H9 (cell line): ENCODE results near the gene CCDC85A. TPM values are rescaled to one million over a fixed set of nuclear protein-coding genes. Genes with fewer than 3 reads are reported as not detected.
A peak's percentile ranks its signal among the peaks of the same experiment; 100 is the strongest.

Experiments
- DNase-seq: peaks from one replicate; pipeline ENCODE4 v3.0.0-alpha.2; 2017
- H2AFZ ChIP-seq: one replicate; pipeline ENCODE4 v1.6.1; 2013; ENCODE audit warnings: mild to moderate bottlenecking, low read length, control low read depth, moderate library complexity
- H2AK5ac ChIP-seq: 2 replicates; pipeline ENCODE4 v1.6.1; 2013; ENCODE audit warnings: low read length, control low read depth, mixed read lengths; ENCODE audit not compliant: insufficient read length
- H2BK120ac ChIP-seq: one replicate; pipeline ENCODE4 v1.6.1; 2013; ENCODE audit warnings: low read depth, mild to moderate bottlenecking, low read length, control low read depth, inconsistent platforms; ENCODE audit not compliant: poor library complexity, severe bottlenecking
- H2BK12ac ChIP-seq: 2 replicates; pipeline ENCODE4 v1.6.1; 2013; ENCODE audit warnings: low read length, control low read depth, mixed read lengths, low read depth; ENCODE audit not compliant: insufficient read length
- H2BK15ac ChIP-seq: 2 replicates; pipeline ENCODE4 v1.6.1; 2013; ENCODE audit warnings: low read depth, low read length, control low read depth
- H2BK20ac ChIP-seq: one replicate; pipeline ENCODE4 v1.6.1; 2013; ENCODE audit warnings: low read depth, mild to moderate bottlenecking, low read length, control low read depth, inconsistent platforms; ENCODE audit not compliant: poor library complexity, severe bottlenecking
- H2BK5ac ChIP-seq: 2 replicates; pipeline ENCODE4 v1.6.1; 2013; ENCODE audit warnings: low read length, control low read depth, mixed read lengths; ENCODE audit not compliant: insufficient read length
- H3K14ac ChIP-seq: 2 replicates; pipeline ENCODE4 v1.6.1; 2013; ENCODE audit warnings: low read length, control low read depth; ENCODE audit not compliant: insufficient read depth
- H3K18ac ChIP-seq: 2 replicates; pipeline ENCODE4 v1.6.1; 2013; ENCODE audit warnings: low read depth, mild to moderate bottlenecking, mixed read lengths, low read length, control low read depth; ENCODE audit not compliant: insufficient read length
- H3K23ac ChIP-seq: 2 replicates; pipeline ENCODE4 v1.6.1; 2013; ENCODE audit warnings: low read length, control low read depth, mixed read lengths, low read depth; ENCODE audit not compliant: insufficient read length
- H3K23me2 ChIP-seq: 2 replicates; pipeline ENCODE4 v1.6.1; 2013; ENCODE audit warnings: low read depth, mild to moderate bottlenecking, mixed read lengths, low read length, control low read depth; ENCODE audit not compliant: insufficient read length, poor library complexity, severe bottlenecking
- H3K27ac ChIP-seq: 2 replicates; pipeline ENCODE4 v1.5.1; 2013; ENCODE audit warnings: low read length, control low read depth, mixed read lengths, low read depth; ENCODE audit not compliant: insufficient read length
- H3K27me3 ChIP-seq: 2 replicates; pipeline ENCODE4 v1.6.1; 2013; ENCODE audit warnings: low read length, control low read depth, inconsistent platforms; ENCODE audit not compliant: insufficient read depth
- H3K4ac ChIP-seq: 2 replicates; pipeline ENCODE4 v1.6.1; 2013; ENCODE audit warnings: low read depth, mild to moderate bottlenecking, control low read depth, inconsistent platforms, low read length, moderate library complexity
- H3K4me1 ChIP-seq: 2 replicates; pipeline ENCODE4 v1.6.1; 2013; ENCODE audit warnings: low read length, control low read depth, inconsistent platforms; ENCODE audit not compliant: insufficient read depth
- H3K4me2 ChIP-seq: 2 replicates; pipeline ENCODE4 v1.6.1; 2013; ENCODE audit warnings: low read length, control low read depth, mixed read lengths; ENCODE audit not compliant: insufficient read length, insufficient read depth
- H3K56ac ChIP-seq: 2 replicates; pipeline ENCODE4 v1.6.1; 2013; ENCODE audit warnings: low read depth, mild to moderate bottlenecking, mixed read lengths, low read length, control low read depth; ENCODE audit not compliant: insufficient read length
- H3K79me1 ChIP-seq: 2 replicates; pipeline ENCODE4 v1.6.1; 2013; ENCODE audit warnings: low read depth, mild to moderate bottlenecking, moderate library complexity, low read length, control low read depth, inconsistent platforms; ENCODE audit not compliant: insufficient read depth, poor library complexity, severe bottlenecking
- H3K79me2 ChIP-seq: 2 replicates; pipeline ENCODE4 v1.6.1; 2013; ENCODE audit warnings: low read length, control low read depth, inconsistent platforms; ENCODE audit not compliant: insufficient read depth
- H3K9ac ChIP-seq: 2 replicates; pipeline ENCODE4 v1.6.1; 2013; ENCODE audit warnings: low read length, control low read depth, mixed read lengths; ENCODE audit not compliant: insufficient read length; ENCODE audit errors: extremely low read depth
- H3K9me3 ChIP-seq: one replicate; pipeline ENCODE4 v1.6.1; 2013; ENCODE audit warnings: low read depth, low read length, inconsistent platforms; ENCODE audit not compliant: control insufficient read depth
- H3T11ph ChIP-seq: one replicate; pipeline ENCODE4 v1.6.1; 2013; ENCODE audit warnings: mild to moderate bottlenecking, low read length, control low read depth, inconsistent platforms
- H4K20me1 ChIP-seq: one replicate; pipeline ENCODE4 v1.6.1; 2013; ENCODE audit not compliant: control insufficient read depth, insufficient read length, insufficient read depth
- H4K5ac ChIP-seq: 2 replicates; pipeline ENCODE4 v1.6.1; 2013; ENCODE audit warnings: low read depth, mild to moderate bottlenecking, mixed read lengths, low read length, control low read depth; ENCODE audit not compliant: insufficient read length
- H4K8ac ChIP-seq: replicated peaks from 2 replicates; pipeline ENCODE4 v1.6.1; 2013; ENCODE audit warnings: low read length, control low read depth, mixed read lengths, low read depth; ENCODE audit not compliant: insufficient read length
- H4K91ac ChIP-seq: 2 replicates; pipeline ENCODE4 v1.6.1; 2013; ENCODE audit warnings: low read depth, mild to moderate bottlenecking, moderate library complexity, mixed read lengths, low read length, control low read depth; ENCODE audit not compliant: insufficient read length
- H3K27ac Mint-ChIP-seq, 3 experiments: 2 replicates in 2 of 3; 3 replicates in 1 of 3; pipeline ENCODE4 v1.8.0; 2020 to 2021; ENCODE audit warnings: mixed read lengths in 3 of 3, mild to moderate bottlenecking in 1 of 3, moderate library complexity in 1 of 3
- H3K27me3 Mint-ChIP-seq: 2 replicates; pipeline ENCODE4 v1.8.0; 2021; ENCODE audit warnings: low read depth, mild to moderate bottlenecking, moderate library complexity, mixed read lengths
- H3K36me3 Mint-ChIP-seq, 3 experiments: 2 replicates in 2 of 3; 3 replicates in 1 of 3; pipeline ENCODE4 v1.8.0; 2020 to 2021; ENCODE audit warnings: low read depth in 3 of 3, mixed read lengths in 3 of 3; ENCODE audit not compliant: insufficient read depth in 1 of 3
- H3K4me1 Mint-ChIP-seq, 2 experiments: 2 replicates each; pipeline ENCODE4 v1.8.0; 2020; ENCODE audit warnings: mixed read lengths in 2 of 2
- H3K4me3 Mint-ChIP-seq, 2 experiments: 2 replicates in 1 of 2; 3 replicates in 1 of 2; pipeline ENCODE4 v1.8.0; 2020 to 2021; ENCODE audit warnings: mild to moderate bottlenecking in 2 of 2, mixed read lengths in 2 of 2, moderate library complexity in 1 of 2
- H3K9me3 Mint-ChIP-seq, 2 experiments: 2 replicates in 1 of 2; 3 replicates in 1 of 2; pipeline ENCODE4 v1.8.0; 2020; ENCODE audit warnings: mild to moderate bottlenecking in 2 of 2, mixed read lengths in 2 of 2, moderate library complexity in 1 of 2
- WGBS: extraction: QIAGEN DNeasy Blood & Tissue Kit; methylation state at CpG from one replicate; pipeline ENCODE4 v1.1.7; 2013; ENCODE audit warnings: missing lambda C conversion rate, low lambda C conversion rate, mixed read lengths; ENCODE audit not compliant: insufficient read length; ENCODE audit errors: extremely low coverage; 5-methylcytosine and 5-hydroxymethylcytosine counted together
- total RNA-seq: library from RNA; stranded (reverse); gene quantifications from 2 replicates; pipeline ENCODE4 v1.2.1, GENCODE V29; 2021
- TF ChIP-seq, protein P1 (sequence below): fragments of 200-600 bp; sonication (generic); conservative IDR thresholded peaks from 3 replicates; pipeline ENCODE4 v1.8.0; 2021; ENCODE audit warnings: antibody characterized with exemption, mild to moderate bottlenecking

CCDC85A gene
- total RNA-seq, 1 experiment from 2014 or later, result 0.17 TPM

- Histone ChIP-seq H3K4me1 (peaks cover 6% of the 10 kb centered on the region; the same call in 1 of the 2 replicates), H2AK5ac (no peak overlapping the region), H2AFZ (no peak overlapping the region), H4K20me1 (no peaks in the 10 kb centered on the region), H2BK15ac (no peak overlapping the region), H2BK120ac (no peak overlapping the region), H3T11ph (no peak overlapping the region), H3K23me2 (no peaks in the 10 kb centered on the region), H3K79me2 (no peaks in the 10 kb centered on the region), H4K8ac (no peak overlapping the region), H2BK5ac (no peak overlapping the region), H3K4me2 (no peak overlapping the region), H3K14ac (no peak overlapping the region), H3K27ac (no peak overlapping the region), H3K9me3 (no peaks in the 10 kb centered on the region), H2BK12ac (no peak overlapping the region), H3K79me1 (no peaks in the 10 kb centered on the region), H3K27me3 (no peaks in the 10 kb centered on the region), H2BK20ac (no peak overlapping the region), H3K56ac (no peak overlapping the region), H3K23ac (no peak overlapping the region), H4K91ac (no peak overlapping the region), H3K4ac (no peak overlapping the region), H3K18ac (no peak overlapping the region), H4K5ac (no peak overlapping the region), H3K9ac (no peak overlapping the region)
- TF ChIP-seq, protein P1, sequence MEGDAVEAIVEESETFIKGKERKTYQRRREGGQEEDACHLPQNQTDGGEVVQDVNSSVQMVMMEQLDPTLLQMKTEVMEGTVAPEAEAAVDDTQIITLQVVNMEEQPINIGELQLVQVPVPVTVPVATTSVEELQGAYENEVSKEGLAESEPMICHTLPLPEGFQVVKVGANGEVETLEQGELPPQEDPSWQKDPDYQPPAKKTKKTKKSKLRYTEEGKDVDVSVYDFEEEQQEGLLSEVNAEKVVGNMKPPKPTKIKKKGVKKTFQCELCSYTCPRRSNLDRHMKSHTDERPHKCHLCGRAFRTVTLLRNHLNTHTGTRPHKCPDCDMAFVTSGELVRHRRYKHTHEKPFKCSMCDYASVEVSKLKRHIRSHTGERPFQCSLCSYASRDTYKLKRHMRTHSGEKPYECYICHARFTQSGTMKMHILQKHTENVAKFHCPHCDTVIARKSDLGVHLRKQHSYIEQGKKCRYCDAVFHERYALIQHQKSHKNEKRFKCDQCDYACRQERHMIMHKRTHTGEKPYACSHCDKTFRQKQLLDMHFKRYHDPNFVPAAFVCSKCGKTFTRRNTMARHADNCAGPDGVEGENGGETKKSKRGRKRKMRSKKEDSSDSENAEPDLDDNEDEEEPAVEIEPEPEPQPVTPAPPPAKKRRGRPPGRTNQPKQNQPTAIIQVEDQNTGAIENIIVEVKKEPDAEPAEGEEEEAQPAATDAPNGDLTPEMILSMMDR, result no peak
- peaks cover 20 to 26% of the 10 kb centered on the region in 2 experiments for H3K4me1 Mint-ChIP-seq
- no peaks in the 10 kb centered on the region for H3K36me3 Mint-ChIP-seq
- no peak overlapping the region for H3K4me3 Mint-ChIP-seq
- WGBS, result no CpG with 5 or more reads among the region's 3 CpGs
- H3K9me3 Mint-ChIP-seq, result no peaks in the 10 kb centered on the region
- no peaks in the 10 kb centered on the region; the same call in 1 of the 2 replicates for H3K27me3 Mint-ChIP-seq
- no peak for DNase-seq
- peak overlapping the region in 2 of 3 experiments; percentile 39 to 86; a peak in 3 of 7 replicates for H3K27ac Mint-ChIP-seq
Observed at GRCh38 chr2:56337342-56337741, 153.6 kb downstream of the CCDC85A start.
